Activated naive CD8-positive, alpha-beta T cell treated with anti-CD3 and anti-CD28 coated beads, Interleukin-2, amount 50 U/mL, for 16 hours (primary cell): ENCODE results near the gene MRPL49.
A peak's percentile ranks its signal among the peaks of the same experiment; 100 is the strongest.
"Not testable (repeated sequence)": the region's sequence is repeated elsewhere in the genome, so short reads cannot be mapped to it uniquely, and the experiment has no call there.

Experiments
- DNase-seq: peaks from one replicate; pipeline ENCODE4 v3.0.0-alpha.2; 2020; ENCODE audit warnings: low read depth, low spot score

The MRPL49 gene

DNA sequence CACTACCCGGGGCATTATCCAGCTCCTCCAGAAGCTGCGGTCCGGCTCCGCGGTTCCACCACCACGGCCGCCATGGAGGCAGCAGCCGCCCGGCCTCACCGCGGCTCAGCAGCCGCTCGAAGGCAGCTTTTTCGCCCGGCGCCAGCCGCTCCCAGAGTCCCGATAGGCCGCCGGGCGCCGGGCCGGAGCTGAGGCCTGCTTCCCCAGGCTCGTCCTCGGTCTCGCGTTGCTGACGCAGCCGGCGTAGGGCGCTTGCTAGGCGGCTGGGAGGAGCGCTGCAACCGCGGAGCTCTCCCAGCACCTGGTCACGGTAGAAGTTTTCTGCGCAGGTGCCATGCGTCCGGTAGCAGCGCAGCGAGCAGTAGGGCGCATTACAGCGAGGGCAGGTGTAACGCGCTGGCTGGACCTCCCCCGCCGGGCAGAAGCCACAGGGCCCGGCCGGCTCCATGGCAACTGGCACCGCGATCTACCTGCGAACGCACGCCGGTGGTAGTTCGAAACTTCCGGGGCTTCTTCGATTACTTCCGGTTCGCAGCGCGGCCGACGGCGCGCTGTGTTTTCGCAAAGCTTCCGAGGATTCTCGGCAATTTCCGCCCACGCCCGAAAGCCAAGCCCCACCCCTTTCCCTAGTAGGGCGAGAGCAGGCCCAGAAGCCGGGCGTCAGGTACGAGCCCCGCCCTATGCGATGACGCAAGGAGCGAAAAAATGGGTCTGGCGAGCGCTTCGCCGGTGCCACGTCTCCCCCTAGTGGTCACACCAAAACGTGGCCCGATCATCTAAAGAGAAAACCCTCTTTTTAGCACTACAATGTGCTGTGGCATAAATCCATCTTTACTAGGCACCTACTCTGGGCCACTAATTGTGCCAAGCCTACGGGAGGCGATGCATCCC, 4.7 kb upstream of the MRPL49 start, which contains the start of gene ZNHIT2:
Gene ZNHIT2, minus strand, starts transcription at position 496 of the 891 bp plus-strand sequence. Its CDS starts 48 bp downstream, at position 448.
- DNase-seq = peak; percentile 100

DNA sequence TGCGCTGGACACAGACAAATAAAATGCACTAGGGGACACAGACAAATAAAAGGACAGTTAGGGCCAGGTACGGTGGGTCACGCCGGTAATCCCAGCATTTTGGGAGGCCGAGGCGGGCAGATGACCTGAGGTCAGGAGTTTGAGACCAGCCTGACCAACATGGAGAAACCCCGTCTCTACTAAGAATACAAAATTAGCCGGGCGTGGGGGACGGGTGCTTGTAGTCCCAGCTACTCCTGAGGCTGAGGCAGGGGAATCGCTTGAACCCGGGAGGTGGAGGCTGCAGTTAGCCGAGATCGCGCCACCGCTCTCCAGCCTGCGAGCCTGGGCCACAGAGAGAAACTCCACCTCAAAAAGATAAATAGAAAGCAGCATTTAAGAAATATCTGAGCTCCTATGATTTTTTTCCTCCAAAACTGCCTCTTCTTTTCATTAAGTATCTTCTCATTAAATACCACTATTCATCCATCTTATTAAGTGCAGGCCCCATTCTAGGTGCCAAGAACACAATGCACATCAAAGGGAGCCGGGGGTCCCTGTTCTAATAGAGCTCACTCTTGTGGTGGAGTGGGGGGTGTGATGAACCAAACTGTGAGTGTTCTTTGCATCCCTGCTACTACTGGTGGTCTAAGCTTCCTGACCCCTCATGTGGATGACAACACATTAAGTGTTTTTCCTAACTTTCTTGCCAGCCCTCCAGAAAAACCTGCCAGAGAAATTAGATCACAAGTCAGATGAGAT, 3.9 kb upstream of the MRPL49 start:
- no peak for DNase-seq

DNA sequence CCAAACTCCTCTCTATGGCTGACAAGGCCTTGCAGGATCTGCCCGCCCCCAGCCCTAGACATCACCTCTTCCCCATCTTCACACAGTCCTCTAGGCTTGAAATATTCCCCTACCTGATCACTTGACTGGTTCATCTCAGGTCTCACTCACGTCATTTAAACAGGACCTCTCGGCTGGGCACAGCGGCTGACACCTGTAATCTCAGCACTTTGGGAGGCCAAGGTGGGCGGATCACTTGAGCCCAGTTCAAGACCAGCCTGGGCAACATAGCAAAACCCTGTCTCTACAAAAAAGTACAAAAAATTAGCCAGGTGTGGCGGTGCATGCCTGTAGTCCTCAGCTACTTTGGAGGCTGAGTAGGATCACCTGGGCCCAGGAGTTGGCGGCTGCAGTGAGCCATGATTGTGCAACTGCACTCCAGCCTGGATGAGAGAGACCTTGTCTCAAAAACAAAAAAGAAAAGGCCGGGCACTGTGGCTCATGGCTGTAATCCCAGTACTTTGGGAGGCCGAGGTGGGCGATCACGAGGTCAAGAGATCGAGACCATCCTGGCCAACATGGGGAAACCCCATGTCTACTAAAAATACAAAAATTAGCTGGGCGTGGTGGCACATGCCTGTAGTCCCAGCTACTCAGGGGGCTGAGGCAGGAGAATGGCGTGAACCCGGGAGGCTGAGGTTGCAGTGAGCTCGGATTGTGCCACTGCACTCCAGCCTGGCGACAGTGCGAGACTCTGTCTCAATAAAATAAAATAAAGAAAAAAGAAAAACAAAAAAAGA, 3.0 kb upstream of the MRPL49 start:
- not testable (repeated sequence) for DNase-seq

DNA sequence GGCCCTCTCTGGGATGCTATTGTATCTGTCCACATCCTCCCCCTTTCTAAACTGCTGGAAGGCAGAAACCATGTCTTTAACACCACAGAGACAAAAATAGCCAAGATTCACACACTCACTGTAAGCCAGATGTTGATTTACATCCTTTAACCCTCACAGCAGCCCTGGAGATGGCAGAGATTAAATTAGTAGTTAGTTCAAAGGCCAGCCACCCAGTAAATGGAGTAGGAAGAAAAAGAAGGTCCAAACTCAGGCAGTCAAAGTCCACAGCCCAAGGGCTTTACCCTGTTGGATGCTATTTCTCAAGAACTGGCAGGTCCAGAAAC, 2.5 kb upstream of the MRPL49 start:
- DNase-seq = no peak

DNA sequence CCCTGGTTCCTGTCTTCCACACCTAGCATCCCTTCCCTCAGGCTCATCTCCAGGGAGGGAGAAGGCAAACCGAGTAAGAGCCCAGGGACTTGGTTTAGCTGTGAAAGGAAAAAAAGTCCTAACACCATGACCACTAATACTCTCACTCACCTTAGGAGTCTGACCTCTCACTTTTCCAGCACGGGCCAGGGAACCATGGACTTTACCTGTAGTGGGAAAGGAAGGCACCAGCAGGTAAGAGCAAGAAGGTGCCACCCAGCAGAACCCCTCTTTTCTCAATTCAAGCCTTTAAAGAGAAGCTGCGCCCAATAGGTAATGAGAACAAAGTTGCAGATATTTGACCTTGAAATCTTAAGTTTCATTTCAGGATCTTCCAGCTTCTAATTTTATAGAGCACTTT, 1.3 kb upstream of the MRPL49 start:
- no peak for DNase-seq

DNA sequence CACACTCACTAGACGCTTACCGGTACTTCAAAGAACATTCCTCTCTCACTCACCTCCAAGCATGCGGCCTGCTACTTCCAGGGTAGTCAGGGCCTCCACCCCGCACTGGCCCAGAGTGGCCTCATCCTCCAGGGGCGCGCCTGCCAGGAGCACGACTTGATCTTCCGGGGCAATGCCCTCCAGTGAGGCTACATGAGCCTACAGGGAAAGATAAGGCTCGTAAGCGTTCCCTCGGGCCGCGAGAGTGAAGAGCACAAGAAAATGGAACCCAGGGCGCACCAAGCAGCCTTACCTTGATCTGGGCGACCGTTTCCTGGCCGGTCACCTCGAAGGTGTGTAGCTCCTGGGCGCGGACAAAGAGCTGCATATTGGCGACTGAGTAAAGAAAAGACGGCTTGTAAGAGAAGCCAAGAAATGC, 665 bp upstream of the MRPL49 start:
- no peak for DNase-seq

DNA sequence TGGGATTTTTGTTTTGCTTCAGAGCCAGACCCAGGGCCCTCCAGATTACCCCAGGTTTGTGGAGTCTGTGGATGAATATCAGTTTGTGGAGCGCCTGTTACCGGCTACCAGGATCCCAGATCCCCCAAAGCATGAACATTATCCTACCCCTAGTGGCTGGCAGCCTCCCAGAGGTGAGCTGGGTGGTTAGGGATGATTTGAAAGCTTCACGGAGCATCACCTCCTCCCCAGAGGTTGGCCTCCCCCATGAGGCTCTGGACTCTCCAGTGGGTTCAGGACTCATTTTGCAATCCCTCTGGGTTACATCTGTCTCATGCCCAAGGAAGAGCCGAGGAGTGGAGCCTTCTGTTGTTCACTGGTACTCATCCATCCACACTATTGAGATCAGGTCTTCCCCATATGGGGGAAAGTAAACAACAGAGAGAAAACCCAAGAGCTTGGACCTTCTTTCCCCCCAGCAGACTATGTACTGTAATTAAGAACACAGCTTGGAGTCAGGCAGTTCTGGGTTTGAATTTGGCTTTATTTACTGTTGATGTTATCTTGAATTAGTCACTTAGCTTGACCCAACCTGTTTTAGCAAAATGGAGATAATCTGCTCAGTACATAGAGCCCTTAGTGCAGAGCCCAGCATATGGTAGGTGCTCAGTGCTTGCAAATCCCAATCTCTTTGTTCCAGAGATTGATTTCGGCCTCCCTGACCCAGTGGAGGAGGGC, 2.5 kb downstream of the MRPL49 start:
- no peak for DNase-seq

DNA sequence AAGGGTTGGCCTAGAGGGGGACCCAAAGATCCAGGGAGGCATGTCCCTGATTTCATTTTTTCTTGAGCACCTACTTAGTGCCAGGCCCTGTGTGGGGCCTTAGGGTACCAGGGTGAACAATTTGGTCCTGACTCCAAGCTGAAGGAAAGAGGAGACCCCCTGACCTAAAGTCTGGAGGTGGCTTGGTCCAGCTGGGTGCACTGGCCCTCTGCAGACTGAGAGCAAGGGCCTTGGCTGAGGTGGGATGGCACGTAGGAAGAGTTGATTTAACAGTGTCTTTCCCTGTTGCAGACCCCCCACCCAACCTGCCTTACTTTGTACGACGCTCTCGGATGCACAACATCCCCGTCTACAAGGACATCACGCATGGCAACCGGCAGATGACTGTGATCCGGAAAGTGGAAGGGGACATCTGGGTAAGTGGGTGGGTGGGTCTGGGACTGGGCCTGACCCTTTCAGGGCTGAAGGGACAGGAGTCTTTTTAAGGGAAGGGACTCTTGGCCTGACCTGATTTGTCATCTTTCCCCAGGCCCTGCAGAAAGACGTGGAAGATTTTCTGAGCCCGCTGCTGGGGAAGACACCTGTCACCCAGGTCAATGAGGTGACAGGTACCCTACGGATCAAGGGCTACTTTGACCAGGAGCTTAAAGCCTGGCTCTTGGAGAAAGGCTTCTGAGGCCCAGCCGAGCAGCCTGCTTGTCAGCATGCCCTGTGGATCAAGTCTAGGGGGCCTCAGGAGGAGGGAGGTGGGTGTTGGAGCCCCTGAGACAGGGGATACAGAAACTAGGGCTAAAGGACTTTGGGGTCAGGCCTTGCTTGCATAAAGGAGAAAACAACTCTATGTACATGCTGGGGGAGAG, 3.3 kb downstream of the MRPL49 start:
- DNase-seq = no peak

DNA sequence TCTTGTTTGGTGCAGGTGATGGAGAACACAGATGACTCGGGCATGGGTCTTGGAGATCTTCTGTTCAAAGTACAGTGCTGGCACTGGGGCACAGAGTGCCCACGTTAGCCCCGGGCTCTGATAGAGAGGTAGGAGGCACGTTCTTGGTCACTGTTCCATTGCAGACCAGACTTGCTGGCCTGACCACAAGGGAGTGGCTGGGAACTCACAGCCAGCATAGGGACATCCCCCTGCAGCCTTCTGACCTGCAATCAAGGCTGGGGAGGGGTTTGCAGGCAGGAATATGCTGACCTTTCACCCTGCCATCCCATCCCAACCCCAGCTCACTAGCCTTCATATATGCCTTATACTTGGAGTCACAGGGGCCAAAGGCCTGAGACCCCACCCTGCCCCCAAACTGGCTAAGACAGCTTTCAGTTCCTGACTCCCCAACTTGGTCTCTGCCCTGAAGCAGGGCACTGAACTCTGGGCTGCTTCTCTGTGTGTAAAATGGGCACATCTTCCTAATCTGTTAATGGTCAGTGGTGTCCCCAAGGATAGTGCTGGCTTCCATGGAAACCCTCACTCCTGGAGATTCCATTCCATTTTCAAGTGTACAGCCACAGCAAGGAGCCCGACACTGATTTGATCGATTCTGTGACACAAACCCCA, 4.6 kb downstream of the MRPL49 start:
- DNase-seq = no peak

DNA sequence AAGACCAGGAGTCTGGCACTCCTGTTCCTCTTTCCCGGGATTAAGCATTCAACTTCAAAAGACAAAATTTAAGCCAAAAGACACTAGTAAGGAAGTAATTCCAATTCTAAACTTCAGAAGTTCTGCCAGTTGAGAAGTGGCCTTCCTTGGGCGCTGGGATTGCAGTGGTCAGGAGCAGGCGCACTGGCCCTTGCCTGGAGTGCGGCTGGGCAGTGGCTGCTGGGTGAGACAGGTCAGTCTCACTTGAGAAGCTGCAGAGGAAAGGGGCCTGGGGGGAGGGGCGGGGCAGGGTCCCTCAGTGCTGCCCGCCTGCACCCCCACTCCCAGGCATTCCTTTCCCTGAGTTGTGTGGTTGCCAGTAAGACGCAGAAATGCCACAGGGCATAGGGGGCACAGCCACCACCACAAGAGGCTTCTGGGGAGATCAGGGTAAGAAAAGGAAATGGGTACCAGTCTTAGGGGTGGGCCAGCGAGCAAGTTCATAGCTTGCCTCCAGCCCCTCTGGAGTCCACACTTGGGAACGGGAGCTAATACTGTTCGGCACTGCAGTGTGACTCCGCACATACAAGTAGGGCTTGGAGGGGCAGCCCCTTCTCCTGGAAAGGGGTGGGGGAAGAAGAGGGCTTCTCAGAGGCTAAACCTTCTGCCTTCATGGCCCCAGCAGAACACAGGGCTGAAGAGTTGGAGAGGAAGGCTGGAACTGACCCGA, 5.5 kb downstream of the MRPL49 start:
- no peak for DNase-seq

DNA sequence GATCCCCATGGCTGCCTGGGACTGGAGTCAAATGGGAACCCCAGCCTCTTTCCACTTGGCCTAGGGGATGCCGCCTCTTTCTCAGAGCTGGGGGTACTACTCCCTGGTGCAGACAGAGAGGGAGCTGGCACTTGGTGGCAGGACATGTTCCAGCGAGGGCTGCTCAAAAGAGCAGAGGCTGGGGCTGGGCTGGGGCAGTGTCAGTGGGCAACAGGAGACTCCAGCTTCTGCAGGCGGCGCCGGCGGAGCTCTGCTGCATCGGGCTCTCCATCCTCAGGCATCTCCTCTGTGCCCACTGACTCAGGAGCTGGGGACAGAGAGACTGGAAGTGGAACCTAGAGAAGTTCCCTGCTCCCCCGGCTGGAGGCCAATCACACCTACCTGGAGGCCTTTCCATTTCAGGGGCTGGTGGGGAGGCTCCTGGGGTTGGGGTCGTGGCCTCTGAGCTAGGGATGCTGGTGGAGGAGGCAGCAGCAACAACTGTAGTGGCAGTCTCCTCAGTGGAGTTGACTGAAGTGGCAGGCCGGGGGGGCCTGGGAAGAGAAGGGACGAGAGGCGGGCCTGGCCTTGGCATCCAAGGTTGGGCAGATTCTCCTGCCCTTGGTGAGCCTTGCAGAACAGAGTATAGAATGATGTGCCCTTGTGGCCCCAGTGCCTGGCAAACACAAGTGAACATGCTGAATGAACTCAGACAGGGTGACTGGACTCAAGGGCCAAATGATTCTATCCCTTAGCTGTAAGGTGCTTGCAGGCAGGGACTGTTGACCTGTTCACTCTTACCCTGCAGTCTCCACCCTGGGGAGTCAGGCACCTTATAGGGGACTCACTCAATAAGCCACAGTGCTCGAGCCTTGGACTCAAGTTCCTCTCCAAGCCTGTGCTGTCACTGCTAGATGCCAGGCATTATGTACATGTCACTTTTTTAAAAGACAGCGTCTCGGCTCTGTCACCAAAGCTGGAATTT, 6.3 kb downstream of the MRPL49 start:
- DNase-seq = no peak

DNA sequence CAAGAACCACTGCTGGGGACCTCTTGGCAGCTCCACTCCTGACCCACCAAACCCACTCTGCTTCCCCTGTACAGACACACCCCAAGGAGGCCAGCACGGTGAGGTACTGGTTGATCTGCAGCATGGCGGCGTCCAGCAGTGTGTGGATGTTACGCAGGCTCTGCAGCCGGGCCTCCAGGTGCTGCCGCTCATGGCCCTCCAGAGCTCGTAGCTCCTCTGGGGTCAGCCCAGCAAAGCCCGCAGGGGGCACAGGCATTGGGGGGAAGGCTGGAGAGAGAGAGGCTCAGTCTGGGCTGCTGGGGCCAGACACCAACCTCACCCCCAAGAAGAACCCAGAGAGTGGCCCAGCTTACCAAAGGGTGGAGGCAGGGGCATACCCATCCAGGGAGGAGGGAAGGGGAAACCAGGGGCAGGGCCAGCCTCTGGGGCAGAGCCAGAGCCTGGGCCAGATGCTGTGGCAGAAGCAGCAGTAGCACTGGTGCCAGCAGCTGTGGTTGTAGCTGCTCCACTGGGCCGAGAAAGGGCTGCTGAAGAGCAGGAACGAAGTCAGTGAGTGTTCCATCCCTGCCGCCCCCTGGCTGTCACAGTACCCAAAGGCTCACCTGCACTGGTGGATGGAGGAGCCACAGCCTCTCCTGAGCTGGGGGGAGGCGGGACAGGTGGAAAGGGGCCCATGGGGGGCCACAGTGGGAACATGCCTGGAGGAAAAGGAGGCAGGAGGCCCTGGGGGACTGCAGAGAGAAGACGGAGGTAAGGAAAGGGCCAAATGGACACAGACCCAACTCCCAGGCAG, 7.7 kb downstream of the MRPL49 start:
- no peak for DNase-seq

DNA sequence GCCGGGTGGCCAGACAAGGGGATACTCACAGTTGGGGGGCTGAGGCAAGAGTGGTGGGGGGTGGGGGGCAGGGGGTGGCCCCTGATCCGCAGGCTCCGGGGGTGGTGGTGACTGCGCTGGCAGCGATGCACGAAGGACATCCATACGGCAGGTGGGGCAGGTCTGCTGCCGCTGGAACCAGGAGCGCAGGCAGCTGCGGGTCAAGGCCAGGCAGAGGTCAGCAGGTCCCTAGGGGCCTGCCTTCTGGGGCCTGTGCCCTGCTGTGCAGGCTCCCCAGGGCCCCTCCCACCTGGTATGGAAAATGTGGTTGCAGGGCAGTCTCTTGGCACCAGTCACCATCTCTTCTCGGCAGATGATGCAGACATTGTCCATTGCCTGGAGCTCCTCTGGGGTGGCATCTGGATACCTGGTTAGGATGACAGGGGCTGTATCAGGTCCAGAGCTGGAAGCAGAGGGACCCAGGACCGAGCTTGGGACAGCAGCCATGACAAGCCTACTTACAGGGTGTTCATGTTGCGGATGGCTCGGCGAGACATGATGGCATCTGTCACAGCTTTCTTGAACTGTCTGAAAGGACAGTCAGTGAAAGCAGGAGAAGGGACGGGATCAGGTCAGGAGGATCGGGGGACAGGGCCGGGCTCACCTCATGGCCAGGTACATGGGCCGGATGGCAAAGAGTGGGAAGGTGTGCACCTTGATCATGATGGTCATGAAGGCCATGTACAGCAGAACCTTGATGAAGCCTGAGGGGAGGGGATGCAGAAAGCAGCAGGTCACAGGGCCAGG, 8.7 kb downstream of the MRPL49 start:
- no peak for DNase-seq

DNA sequence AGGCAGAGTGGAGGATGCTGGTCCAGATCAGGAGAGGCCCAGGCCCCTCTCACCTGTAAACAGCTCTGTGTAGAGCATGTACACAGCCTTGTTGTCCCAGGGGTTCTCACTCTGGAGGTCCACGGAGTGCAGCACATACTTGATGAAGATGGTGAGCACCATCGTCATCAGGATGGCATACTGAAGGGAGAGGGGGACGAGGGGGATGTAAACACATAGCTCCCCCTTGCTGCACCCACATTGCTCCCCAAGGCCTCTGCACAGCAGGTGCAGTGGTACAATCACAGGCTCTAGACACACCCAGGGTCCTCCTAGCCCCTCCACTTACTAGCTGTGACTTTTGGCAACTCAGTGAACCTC, 9.3 kb downstream of the MRPL49 start:
- no peak for DNase-seq

DNA sequence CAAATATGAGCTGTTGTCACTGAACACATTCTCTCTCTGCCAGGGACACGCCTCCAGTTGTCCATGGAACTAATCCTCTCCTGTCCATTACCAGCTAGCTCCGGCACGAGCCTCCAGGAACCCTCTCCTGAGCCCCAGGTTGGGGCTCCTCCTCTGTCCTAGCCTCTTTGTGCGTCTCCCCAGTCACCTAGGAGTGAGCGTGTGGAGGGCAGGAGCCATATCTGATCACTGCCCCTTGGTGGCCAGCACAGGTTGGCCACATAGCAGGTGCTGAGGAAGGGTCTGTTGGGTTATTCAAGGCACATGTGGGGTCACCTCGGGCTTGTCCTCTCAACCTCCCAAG, 9.7 kb downstream of the MRPL49 start:
- no peak for DNase-seq

DNA sequence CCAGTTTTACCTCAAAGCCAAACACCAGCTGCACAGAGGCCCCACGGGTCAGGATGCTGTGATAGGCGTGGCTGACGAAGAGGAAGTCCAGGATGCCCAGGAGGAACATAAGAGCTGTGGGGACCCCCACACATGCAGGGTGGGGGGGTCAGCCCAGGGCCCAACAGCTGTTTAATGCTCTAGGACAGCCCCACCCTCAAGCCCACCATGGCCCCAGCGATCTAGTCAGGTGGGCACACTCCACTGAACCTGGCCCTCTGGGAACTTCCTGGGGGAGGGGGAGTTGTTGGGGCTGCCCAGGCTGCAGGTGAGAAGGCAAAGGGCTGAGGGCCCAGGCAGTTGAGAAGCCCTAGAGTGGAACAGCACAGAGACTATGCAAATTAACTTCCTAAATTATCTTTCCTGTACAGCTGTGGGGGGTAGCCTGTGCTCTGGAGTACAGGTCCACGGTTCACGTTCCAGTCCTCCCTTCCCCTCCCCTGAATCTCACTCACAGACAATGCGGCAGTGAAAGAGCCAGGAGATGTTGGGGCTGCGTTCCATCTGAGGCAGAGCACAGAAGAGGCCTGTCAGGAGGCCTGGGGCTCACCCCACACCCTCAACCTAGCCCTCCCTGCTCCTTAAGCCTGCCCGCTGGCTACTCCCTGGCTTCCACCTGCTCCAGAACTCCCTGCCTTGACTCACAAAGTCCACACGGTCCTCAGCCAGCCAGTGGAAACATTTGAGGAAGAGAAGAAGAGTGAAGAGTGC, 10.3 kb downstream of the MRPL49 start:
- no peak for DNase-seq
